Pulmonary artery endothelial cell (primary cell): ENCODE results near the gene SOCS3. TPM values are rescaled to one million over a fixed set of nuclear protein-coding genes. Genes with fewer than 3 reads are reported as not detected.
A peak's percentile ranks its signal among the peaks of the same experiment; 100 is the strongest.

ENCODE experiments used
- DNase-seq: peaks from one replicate; pipeline ENCODE4 v3.0.0-alpha.2; 2011; ENCODE audit warnings: low read depth, low spot score
- total RNA-seq: library from RNA; depleted of rRNA; stranded (reverse); fragments of >200 nt; gene quantifications from 2 replicates; pipeline ENCODE4 v1.2.3, GENCODE V29; 2014

Gene SOCS3
- total RNA-seq, 1 donor from 2014 or later: 31.5 TPM

DNA sequence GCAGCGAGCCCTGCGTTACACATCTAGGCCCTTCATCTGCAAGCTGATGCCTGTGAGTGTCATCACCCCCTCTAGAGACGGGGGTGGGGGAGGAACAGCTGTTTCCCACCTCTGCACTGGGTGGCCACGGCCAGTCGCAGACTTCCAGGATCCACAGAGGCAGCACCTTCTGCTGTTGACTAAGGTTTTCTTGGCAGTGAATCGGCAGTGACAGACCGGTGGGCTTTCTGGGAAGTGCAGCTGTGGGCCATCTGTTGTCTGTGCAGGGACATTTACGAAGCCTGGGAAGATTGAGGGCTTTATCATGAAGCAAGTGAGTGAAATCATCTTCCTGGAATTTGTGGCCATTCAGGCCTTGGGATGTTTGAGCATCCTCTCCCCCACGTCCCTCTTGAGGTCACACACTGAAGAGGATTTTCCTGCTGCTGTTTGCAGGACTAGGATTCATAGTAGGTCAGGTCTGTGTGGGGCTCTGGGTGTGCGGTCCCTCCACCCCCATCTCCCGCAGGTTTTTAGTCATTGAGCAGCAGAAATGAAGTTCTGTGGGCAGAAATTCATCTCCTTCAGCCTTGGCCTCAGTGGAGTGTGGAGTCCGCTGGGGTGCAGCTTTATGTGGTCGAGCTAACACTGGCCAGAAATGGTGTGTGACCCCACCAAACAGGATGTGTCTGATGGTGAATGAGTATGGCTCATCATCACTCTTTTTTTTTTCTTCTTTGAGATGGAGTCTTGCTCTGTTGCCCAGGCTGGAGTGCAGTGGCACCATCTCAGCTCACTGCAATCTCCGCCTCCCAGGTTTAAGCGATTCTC, 30.6 kb upstream of the SOCS3 start:
- peak; percentile 24 for DNase-seq

DNA sequence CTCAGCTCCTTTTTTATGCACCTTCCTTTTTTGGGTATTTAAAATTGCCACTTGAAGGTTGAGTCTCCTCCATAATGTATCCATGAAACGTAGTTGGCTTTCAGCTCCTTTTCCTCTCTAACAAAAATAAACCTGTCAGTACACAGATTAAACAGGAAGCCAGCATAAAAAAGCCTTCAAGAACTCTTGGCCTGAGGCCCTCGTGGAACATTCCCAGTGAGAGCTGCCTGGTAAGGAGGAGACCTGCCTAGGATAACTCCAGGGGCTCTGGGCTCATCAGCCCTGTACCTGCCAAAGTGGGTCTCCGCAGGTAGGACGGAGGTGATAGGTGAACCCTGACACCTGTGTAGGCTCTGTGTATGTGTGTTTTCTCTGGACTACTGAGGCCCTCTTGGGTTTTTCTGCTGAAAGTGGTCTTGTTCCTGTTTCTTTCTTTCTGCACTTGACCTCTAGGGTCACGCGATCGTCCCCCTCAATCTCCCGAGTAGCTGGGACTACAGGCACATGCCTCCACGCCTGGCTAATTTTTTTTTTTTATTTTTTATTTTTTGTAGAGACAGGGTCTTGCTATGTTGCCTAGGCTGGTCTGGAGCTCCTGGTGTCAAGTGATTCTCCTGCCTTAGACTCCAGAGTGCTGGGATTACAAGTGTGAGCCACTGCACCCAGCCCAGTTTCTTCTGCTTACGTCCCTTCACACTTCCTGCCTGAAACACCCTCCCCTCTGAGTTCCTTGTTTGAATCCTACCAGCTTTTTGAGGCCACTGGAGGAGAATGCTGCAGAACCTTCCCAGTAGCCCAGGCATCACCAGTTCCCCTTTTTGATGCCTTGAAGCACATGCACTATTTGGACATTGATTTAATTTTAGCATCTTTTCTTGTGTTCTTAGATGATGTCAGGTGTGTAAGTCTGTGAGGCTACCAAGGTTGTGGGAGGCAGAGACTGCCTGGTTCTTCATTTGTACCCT, 28.4 kb upstream of the SOCS3 start:
- DNase-seq: peak; percentile 45

DNA sequence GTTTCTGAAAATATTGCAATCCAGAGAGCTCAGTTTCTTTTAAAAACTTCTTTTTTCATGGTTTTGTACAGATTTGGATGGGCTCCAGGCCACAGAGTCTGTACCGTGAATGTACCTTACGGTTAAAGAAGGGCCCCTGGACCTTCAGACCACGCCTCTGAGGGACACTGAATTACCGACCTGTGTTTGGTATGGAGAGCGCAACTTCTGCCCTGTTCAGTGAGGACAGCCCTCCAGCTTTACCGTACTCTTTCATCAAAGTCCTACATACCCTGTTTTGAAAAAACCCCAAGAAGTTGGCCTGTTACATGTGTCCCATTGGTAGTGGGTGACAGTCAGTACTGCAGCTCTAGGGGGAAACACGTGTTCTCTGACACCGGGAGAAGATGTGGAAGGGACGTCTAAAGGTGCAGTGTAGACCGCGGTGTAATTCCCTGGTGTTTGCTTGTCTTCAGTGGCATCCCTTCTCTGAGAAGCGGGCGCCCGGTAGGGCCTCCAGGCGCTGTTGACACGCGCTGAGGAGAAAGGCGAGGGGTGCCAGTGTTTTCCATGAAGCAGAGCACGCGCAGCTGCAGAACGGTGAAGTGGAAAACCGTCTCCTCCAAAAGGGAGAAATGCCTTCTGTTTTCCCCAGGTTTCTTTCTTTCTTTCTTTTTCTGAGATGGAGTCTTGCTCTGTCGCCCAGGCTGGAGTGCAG, 24.8 kb upstream of the SOCS3 start:
- no peak for DNase-seq

DNA sequence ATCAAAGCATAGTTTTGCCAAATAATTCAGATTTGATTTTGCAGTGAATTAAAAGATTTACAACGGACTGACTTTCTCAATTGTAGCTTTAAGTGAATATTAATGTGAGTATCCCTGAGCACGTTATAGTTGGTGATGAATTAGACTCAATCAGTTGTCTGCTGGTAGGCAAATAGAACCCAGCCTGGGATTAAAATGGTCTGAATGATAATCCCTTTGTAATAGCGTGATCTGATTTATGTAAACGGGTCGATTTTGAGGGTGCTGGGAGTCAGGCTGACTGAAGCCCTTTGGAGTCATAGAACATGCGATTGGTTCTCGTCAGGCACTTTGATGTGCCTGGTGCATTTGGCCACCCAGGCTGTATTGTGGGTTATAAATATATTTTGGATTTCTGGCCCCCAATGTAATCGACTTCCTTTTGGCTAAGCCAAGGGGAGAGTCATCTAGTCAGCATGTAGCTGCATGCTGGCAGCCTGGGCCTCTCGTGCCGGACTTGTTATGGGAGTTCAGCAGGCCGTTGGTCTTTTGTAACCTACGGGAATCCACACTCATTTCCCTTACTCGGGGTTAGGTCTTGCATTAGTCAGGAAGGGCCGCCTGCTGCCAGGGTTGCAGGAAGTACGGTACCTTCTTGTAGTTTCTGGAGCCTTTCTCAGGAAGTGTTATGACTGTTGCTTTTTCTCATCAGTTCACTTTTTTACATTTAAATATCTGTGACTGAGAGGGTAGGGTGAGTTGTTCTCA, 24.0 kb upstream of the SOCS3 start:
- peak; percentile 98 for DNase-seq

DNA sequence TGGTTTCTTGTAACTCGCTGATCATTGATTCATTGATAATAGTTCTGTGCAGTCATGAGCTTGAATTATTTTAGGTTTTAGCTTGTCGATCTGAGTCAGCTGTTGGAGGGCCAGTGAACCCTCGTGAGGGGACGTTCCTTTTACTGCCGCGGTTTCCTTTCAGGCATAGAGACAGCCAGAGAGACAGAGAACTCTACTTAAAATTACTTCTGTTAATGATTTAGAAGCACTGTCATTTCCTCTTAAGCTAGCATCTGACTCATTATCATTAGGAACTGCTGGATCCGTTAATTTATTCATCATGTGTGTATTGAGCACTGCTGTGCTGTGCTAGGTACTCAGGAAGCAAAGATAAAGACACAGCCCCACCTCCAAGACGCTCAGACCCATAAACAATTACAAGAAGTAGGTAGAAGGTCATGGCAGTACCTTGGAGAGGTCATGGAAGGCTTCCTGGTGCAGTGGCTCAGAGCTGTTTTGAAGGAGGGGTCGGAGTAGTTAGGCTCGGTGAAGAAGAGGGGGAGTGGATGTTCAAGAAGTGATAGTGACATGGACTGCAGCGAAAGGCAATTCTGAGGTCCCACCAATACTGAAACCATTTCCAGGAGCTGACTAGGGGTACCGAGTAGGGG, 21.8 kb upstream of the SOCS3 start:
- DNase-seq: no peak

DNA sequence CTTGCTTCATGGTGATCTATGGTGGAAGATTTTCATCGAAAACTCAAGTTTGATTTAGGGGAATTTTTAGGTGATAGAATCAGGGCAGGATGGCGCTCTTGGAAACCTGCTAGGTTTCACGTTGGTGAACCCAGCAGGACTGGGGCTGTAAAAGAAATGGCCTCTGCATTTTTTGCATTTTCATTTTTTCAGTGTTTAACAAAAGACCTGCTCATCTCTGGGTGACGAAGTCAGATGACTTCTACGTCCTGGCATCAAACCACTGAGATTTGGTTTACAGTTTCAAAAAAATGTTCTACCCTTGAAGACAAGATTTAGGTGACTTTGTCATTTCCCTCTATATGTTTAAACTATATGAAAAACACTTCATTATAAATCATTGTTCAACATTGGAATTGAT, 20.5 kb upstream of the SOCS3 start:
- no peak for DNase-seq

DNA sequence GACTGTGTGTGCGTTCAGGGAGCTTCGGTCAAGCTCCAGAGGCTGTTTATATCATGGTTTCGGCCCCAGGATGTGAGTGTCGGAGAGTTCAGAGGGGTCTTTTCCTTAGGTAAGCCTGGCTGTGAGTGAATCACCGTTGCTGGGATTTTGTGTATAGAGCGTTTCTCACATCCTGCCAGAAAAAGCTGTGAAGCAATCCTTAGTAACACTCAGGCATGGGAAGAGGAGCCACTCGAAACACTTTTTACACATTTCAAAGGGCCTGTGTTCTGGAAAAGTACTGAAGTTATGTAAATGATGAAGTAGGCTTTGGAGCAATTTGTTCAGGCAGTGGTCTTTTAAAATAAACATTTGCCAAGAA, 19.2 kb upstream of the SOCS3 start:
- DNase-seq: peak; percentile 86

DNA sequence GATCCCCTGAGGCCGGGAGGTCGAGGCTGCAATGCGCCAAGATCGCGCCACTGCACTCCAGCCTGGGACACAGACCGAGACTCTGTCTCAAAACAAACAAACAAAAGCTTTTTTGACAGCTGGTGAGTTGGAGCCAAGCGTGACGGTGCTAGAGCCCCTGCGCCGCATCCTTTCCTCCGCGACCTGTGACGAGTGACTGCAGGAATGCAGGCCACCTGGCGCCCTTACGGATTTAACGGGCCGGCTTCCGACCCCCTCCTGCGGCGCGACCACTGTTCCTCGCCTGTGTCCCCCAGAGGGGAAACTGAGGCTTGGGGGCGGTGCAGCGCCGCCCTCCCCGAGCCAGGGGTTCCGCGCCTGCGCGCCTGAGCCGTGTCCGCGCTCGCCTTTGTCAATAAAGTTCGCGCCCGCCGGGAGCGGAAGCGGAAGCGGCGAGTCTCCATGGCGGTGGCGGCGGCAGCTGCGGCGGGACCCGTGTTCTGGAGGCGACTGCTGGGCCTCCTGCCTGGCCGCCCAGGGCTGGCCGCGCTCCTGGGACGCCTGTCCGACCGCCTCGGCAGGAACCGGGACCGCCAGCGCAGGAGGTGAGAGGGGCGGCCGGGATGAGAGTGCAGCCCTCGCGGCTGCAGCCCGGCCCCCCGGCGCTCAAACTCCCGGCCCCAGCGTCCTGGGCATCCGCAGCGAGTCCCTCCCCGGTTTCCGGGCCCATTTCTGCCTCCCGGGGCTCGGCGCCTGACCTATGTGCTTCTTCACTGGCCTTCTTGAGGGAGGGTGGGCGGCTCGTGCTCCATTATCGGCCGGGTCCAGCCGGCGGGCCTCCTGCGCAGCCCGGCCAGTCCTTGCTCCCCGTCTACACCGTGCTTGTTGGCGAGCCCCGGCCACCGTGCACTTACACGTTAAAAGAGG, 18.6 kb upstream of the SOCS3 start, which contains the start of gene PGS1:
Gene PGS1, plus strand, starts transcription at position 425 of the 906 bp plus-strand sequence. Its CDS starts 17 bp downstream, at position 442.
- no peak for DNase-seq

DNA sequence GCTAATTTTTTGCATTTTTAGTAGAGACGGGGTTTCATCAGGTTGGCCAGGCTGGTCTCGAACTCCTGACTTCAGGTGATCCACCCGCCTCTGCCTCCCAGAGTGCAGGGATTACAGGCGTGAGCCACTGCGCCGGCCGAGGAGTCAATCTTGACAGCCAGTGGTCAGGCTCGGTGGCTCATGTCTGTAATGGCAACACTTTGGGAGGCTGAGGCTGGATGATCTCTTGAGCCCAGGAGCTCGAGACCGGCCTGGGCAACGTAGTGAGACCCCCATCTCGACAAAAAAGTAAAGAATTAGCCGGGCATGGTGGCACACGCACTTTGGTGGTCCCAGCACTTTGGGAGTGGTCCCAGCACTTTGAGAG, 18.0 kb upstream of the SOCS3 start:
- DNase-seq: no peak

DNA sequence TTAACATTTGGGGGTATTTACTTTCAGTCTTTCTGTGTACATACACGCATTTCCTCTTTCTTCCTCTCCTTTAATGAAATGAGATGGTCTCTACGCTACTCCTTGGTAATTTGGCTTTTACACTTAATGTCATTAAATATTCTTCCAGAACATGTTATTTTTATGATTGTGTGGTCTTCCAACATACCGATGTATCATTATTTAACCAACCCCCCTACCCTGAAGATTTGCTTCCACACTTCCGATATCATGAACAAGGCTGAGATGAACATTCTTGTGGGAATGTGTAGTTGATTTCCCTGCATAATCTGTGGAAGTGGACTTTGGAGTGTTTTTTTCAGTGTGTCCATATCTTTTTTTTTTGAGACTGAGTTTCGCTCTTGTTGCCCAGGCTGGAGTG, 16.3 kb upstream of the SOCS3 start:
- DNase-seq: no peak

DNA sequence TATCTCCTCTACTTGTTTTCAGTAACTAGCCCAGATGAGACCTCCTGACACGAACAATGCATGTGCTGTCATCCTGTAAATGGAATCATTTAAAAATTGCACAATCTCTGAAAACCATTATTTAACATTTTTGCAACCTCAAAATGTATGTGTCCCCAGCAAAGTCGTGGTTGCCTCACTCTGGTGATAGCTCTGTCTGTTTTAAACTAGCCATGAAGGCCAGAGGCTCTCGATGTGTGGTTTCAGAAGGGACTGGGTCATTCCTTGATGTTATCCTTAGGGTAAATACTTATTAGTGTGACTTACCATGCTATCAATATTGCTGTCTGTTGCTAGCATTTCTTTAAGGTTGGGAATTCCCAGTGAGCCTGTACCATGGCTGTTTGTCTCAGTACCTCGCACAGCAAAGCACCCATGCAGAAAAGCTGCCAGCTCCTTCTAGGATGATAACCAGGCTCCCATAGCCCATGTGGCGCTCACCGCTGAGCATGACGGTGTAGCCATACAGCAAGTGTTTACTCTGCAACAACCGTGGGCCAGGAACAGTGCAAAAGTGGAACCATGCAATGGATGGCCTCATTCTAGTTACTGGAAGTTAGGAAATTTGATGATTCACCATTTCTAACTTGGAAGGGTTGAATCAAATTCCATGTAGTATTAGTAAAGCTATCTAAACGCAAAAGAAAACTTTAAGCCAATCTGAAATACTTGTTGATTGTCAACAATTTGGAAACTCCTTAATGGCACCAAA, 15.7 kb upstream of the SOCS3 start:
- no peak for DNase-seq

DNA sequence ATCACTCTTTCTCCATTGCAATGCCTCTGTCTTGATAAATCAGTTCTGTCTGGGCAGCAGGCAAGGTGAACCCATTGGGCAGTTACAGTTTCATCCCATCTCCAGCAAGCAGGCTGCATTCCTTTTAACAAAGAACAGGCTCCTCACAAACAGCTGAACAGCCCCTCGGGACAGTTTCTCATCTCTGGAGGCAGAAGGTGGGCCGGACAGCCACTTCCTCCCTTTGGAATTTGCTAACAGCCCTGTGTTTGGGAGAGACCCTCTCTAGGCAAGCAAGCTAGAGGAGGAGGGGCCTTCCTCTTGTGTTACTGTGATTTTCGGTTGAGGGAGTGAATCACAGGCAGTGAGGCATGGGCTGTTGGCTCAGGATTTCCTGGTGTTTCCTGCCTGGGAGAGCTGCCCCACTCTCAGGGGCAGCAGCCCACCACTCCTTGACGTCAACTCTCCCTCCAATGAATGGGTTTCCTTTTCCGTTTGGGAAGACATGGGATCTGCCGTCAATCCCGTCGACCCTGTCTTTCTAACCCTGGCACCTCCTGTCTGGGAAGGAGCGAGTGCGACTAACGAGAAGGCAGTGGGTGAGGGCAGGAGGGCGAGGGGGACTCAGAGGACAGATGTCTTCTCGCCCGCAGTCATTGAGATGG, 14.9 kb upstream of the SOCS3 start:
- peak; percentile 89 for DNase-seq

DNA sequence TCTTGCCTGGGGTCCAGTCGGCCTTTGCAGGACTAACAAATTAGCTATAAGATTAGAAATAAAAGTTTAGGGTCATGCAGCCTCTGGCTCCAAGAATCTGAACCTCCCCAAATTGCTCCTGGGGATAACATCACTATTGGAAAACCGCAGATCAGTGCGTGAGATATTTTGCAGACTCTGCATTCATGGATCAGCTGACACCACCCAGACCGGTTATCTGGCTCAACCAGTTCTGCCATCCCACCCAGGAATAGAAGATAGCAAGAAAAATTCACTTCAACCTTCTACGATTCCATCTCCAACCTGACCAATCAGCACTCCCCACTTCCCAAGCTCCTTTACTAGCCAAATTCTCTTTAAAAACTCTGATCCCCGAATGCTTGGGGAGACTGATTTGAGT, 14.3 kb upstream of the SOCS3 start:
- no peak for DNase-seq

DNA sequence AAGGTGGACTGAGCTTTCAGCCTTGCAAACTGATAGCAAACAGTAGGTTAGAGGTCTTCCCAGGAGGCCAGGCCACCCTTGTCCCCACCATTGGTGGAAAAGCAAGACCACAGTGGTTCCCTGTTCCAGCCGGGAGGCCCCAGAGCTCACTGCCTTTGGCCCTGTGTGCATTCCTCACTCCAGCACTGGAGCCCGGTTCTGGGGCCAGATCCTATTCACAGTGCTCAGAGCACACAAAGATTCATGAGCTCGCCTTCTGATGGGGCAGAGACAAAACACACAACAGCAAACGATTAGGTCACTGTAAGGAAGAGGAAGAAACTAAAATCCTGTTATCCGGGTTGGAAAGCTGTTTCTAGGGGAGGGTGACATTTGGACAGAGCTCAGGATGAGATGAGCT, 13.0 kb upstream of the SOCS3 start:
- no peak for DNase-seq

DNA sequence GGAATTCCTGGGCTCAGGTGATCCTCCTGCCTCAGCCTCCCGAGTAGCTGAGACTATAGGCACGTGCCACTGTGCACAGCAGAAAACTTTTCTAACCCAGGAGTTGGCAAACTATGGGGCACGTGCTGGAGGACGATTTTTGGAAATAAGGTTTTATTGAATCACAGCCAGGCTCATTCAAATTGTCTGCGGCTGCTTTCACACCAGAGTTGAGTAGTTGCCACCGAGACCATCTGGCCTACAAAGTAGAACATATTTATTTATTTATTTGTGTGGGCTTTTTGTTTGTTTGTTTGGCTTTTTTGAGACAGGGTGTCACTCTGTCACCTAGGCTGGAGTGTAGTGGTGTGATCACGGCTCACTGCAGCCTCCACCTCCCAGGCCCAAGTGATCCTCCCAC, 11.2 kb upstream of the SOCS3 start:
- no peak for DNase-seq

DNA sequence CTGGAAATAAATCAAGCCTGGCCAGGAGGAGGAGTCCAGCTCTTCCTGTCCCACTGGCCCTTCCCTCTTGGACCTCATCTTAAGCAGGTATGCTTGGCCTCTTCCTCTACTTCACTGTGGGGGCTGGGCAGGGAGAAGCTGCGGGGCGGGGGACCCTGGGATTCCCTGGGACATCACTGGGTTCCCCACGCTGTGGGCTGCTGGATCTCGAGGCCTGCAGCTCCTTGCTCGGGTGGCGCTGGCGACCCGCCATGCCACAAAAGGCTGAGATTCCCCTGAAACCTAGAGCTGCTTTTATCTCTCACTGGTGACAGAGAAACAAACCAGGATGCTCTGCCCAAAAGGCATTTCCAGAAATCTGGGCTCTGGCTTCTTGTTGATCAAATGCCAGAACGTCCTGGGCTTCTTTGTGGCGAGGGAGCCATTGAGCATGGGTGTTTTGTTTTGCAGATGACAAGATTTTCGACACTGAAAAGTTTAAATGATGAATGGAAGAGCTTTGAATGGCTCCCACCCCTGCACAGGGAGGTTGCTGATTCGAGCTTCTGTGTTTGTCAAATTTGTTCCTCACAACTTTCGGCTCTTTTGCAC, 10.0 kb upstream of the SOCS3 start:
- no peak for DNase-seq

DNA sequence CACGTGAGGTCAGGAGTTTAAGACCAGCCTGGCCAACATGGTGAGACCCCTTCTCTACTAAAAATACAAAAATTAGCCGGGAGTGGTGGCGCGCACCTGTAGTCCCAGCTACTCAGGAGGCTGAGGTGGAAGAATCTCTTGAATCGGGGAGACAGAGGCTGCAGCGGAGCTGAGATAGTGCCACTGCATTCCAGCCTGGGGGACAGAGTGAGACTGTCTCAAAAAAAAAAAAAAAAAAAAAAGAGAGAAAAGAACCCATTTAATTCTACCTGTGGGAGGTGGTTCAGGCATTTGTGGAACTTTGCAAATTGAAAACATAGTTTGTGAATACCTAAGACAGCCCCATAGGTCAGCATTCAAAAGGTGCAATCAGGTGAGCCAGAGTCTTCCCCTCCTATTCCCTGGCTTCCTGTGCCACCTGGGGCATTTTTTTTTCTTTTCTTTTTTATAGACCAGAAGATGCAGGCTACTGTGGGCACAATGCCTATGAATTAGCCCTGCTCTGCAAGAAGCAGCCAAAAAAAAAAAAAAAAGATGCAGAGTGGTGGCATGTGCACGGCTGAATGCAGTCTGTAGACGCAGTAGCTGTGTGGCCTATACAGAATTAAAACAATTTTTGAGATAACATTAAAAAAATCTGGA, 9.1 kb upstream of the SOCS3 start:
- no peak for DNase-seq

DNA sequence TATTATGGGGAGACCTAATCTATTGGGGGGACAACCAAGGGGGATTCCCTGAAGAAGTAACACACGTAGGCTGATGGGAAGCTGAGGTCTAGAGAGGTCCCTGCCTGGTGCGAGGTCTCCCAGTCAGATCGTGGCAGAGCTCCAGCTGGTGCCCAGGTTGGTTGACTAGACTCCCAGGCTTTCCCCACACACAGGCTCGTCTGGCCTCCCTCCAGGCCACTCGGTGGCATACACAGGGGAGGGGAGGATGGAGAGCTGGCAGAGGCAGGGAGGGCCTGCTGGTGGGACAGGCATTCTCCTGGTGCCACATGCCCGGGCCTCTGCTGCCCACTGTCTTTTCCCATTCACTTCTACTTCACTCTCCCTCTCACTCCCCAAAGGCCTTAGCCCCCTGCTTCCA, 8.5 kb upstream of the SOCS3 start:
- DNase-seq: no peak
